GM12801 (cell line): ENCODE measurements around the gene B2M.

Source experiments
- TF ChIP-seq, protein P1 (sequence below): IDR thresholded peaks from one replicate; pipeline ENCODE4 v1.5.1; 2011; ENCODE audit warnings: control low read depth; ENCODE audit not compliant: insufficient read length; ENCODE audit errors: extremely low read depth

Gene B2M

DNA sequence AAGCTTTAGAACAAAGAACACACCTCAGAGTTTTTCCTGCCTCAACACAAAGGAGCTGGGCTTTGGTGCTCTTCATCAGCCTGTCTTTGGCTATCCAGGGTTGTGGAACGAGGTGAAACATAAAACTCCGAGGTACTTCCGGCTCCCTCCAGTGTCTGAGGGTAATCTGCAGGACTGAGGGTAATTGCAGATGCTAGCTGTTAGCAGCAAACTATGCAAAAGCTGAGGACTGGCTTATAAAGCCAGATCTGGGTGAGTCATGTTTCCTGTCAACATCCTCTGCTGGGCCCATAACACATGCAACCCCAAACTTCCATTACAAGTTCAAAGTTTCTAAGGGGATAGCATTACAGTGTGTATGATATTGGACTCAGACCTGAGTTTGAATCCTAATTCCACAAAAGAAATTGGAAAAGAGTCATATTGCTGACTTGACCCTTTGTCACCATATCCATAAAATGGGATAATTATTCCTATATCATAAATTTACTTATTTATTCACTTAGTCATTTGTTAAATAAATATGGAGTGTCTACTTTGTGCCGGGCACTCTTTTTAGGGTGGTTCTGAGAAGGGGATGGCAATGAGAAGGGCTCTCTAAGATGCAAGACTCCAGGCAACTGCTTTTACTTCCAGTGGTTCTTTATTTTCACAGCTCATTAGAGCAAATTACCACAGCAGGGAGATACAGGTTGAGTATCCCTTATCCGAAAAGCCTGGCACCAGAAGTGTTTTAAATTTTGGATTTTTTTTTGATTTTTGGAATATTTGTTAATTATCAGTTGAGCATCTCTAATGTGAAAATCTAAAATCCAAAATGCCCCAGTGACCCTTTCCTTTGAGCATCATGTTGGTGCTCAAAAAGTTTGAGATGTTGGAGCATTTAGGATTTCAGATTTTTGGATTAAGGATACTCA, 15.5 kb downstream of the B2M start:
- TF ChIP-seq, protein P1, sequence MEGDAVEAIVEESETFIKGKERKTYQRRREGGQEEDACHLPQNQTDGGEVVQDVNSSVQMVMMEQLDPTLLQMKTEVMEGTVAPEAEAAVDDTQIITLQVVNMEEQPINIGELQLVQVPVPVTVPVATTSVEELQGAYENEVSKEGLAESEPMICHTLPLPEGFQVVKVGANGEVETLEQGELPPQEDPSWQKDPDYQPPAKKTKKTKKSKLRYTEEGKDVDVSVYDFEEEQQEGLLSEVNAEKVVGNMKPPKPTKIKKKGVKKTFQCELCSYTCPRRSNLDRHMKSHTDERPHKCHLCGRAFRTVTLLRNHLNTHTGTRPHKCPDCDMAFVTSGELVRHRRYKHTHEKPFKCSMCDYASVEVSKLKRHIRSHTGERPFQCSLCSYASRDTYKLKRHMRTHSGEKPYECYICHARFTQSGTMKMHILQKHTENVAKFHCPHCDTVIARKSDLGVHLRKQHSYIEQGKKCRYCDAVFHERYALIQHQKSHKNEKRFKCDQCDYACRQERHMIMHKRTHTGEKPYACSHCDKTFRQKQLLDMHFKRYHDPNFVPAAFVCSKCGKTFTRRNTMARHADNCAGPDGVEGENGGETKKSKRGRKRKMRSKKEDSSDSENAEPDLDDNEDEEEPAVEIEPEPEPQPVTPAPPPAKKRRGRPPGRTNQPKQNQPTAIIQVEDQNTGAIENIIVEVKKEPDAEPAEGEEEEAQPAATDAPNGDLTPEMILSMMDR: no peak

DNA sequence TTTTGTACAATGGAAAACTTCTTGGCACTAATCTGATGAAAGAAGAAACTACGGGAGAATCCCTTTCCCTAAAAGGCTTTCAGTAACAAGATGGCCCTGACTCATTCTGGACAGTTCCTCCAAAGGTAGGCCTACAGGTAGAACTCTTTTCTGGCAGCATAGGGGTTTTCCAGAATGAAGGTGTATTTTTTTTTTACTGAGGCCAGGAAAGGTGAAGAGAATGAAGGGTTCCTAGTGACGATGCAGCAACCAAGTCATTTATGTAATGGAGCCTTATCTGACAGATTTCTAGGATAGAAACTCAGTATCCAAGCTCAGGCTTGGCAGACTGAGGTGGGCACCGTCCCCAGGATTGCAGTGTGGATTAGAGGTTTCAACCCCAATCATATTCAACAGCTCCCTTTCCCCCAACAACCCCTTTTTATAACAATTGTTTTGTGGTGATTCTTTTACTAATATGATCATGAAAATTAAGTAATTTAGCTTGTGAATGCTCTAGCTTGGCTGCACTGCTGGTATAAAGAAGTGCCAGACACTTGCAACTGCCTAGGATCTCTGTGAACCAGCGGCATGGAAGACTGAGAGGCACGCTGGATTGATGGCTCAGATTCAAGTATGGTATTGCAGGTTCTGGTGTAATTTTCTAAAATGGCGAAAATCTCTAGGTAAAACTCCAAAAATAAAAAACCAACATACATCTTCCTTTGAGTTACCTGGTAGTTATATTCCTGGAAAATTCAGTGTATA, 16.3 kb downstream of the B2M start:
- TF ChIP-seq, protein P1: no peak

DNA sequence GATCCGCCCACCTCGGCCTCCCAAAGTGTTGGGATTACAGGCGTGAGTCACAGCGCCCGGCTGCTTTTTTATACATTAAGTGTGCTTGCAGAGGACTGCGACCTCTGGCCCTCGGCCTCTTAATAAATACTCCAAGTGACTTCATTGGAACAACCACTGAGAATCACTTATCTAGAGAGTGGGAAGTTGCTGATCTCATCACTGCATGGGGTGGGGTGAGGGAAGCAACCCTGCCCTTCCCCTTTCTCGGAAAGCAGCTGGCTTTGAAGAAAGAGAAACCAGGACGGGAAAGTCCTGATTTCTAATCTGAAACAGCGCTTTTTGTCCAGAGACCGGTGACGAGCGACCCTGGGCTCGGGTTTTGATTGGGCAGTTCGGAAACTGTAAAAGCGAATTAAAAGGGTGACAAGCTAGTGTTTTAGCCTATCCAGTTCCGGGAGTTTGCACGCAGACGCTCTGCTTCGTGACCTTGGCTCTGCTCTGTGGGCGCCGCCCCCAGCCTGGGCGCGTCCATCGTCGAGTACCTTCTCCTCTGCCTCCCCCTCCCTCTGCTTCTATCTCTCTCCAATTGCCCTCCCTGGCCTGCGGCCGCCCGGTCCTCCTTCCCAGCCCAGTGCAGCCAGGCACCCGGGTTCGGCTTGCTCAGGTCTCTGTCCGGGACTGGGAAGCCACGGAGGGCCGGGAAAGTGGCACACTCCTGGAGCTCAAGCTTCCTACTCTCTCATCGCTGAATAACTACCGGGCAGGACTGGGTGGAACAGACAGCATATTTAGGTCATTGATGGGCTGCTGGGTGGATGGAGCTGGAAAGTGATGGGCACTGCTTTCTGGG, 17.5 kb downstream of the B2M start:
- TF ChIP-seq, protein P1: no peak

DNA sequence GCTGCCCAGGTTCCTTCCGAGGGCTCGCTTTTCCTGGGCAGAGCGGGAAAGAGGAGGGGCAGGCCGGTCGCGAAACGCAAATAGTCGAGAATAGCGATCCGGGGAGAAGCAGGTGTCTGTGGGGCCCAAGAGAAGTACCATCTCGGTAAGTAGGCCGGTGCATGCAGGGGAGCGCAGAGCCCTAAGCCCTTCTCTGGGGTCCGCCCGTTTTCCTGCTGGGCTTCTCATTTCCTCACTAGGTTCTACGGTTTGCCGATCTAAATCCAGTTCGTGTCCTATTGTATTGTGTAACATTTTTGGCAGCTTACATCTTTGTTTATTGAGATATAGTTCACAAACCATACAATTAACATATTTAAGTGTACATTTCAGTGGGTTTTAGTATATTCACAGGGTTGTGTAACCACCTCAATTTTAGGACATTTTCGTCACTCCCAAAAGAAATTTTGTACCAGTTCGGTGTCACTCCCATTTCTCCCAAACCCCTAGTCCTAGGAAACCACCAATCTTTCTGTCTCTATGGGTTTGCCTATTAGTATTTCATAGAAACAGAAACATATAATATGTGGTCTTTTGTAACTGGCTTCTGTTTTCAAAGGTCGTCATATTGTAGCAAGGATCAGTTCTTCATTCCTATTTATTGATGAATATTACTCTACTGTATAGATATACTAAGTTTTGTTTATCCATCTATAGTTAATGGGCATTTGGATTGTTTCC, 18.3 kb downstream of the B2M start:
- TF ChIP-seq, protein P1: no peak

DNA sequence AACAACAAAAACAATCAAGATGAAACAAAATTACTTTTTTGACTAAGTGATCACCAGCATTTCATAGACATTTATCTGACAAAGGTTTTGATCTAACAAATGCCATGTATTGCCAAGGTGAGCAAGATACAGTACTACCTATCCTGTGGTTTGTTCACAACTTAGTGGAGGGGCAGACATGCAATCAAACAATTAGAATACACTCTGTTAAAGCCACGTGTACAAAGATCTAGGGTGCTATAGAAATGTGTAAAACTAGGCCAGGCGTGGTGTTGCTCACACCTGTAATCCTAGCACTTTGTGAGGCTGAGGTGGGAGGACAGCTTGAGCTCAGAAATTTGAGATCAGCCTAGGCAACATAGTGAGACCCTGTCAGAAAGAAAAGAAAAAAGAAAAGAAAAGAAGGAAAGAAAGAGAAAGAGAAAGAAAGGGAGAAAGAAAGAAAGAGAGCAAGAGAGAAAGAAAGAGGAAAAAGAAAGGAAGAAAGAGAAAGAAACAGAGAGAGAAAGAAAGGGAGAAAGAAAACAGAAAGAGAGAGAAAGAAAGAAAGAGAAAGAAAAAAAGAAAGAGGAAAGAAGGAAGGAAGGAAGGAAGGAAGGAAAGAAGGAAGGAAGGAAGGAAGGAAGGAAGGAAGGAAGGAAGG, 23.6 kb downstream of the B2M start:
- TF ChIP-seq, protein P1: no peak

DNA sequence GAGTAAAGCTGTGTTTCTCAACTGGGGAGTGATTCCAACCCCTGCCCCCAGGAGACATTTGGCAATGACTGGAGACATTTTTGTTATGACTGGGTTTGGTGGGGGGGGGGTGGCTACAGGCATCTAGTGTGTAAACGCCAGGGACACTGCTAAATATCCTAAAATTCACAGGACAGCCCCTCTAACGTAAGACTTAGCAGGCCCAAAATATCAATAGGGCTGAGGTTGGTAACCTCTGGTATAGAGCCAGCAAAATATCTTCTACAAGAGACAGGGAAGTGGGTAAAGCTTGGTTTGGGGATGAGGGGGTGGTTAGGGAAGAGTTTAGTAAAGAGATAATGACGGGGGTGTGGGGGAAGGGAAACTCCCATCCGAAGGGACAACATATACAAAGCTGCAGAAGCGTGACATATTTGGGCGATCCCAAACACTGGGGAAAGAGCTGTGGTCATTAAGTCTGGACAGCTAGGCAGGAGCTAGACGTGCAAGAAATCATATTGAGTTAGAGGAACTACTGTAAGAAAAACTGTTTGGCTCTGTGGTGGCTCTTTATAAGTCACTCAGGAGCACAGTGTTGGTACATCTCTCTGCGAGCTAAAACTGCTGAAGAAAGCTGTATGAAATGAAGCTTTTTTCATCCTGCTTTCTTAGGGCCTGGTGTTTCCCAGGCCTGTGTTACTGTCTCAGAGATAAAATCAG, 24.3 kb downstream of the B2M start:
- TF ChIP-seq, protein P1: no peak
